Measurements from ENCODE around the gene COL5A1.

Gene COL5A1

GRCh38 chr9:134863941-134864820, 222.6 kb downstream of the COL5A1 start:
- no peak for TF ChIP-seq RAD21 (IDR thresholded peaks at IDR 0.05; ENCODE audit: low read depth)
- TF ChIP-seq NFIC (IDR thresholded peaks at IDR 0.05): no peak
- TF ChIP-seq FOXM1 (IDR thresholded peaks at IDR 0.05; ENCODE audit: borderline replicate concordance, low read depth): no peak
- TF ChIP-seq YY1 (IDR thresholded peaks at IDR 0.05; ENCODE audit: low read depth): no peak
- no peak for TF ChIP-seq TCF12 (IDR thresholded peaks at IDR 0.05; ENCODE audit: low read depth)
- no peak for TF ChIP-seq EP300 (IDR thresholded peaks at IDR 0.05; ENCODE audit: borderline replicate concordance)
- no peak for TF ChIP-seq CREB1 (IDR thresholded peaks at IDR 0.05; ENCODE audit: low read depth)
- TF ChIP-seq MAX (IDR thresholded peaks at IDR 0.05): no peak
- TF ChIP-seq TEAD4 (IDR thresholded peaks at IDR 0.05): no peak
- TF ChIP-seq, protein P1, sequence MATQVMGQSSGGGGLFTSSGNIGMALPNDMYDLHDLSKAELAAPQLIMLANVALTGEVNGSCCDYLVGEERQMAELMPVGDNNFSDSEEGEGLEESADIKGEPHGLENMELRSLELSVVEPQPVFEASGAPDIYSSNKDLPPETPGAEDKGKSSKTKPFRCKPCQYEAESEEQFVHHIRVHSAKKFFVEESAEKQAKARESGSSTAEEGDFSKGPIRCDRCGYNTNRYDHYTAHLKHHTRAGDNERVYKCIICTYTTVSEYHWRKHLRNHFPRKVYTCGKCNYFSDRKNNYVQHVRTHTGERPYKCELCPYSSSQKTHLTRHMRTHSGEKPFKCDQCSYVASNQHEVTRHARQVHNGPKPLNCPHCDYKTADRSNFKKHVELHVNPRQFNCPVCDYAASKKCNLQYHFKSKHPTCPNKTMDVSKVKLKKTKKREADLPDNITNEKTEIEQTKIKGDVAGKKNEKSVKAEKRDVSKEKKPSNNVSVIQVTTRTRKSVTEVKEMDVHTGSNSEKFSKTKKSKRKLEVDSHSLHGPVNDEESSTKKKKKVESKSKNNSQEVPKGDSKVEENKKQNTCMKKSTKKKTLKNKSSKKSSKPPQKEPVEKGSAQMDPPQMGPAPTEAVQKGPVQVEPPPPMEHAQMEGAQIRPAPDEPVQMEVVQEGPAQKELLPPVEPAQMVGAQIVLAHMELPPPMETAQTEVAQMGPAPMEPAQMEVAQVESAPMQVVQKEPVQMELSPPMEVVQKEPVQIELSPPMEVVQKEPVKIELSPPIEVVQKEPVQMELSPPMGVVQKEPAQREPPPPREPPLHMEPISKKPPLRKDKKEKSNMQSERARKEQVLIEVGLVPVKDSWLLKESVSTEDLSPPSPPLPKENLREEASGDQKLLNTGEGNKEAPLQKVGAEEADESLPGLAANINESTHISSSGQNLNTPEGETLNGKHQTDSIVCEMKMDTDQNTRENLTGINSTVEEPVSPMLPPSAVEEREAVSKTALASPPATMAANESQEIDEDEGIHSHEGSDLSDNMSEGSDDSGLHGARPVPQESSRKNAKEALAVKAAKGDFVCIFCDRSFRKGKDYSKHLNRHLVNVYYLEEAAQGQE (IDR thresholded peaks at IDR 0.05; ENCODE audit: low read depth): no peak
- TF ChIP-seq TAF1 (IDR thresholded peaks at IDR 0.05; ENCODE audit: low read depth): no peak
- no peak for TF ChIP-seq CEBPB (IDR thresholded peaks at IDR 0.05)
- TF ChIP-seq USF1 (IDR thresholded peaks at IDR 0.05): no peak
- TF ChIP-seq ZBTB7A (IDR thresholded peaks at IDR 0.05; ENCODE audit: low read depth): no peak
- no peak for TF ChIP-seq EGR1 (IDR thresholded peaks at IDR 0.05)

GRCh38 chr9:134864821-134865190, 223.2 kb downstream of the COL5A1 start:
- TF ChIP-seq TAF1 (IDR thresholded peaks at IDR 0.05; ENCODE audit: low read depth) (no peak), YY1 (IDR thresholded peaks at IDR 0.05; ENCODE audit: low read depth) (no peak), CREB1 (IDR thresholded peaks at IDR 0.05; ENCODE audit: low read depth) (no peak), NFIC (IDR thresholded peaks at IDR 0.05) (no peak), USF1 (IDR thresholded peaks at IDR 0.05) (no peak), TCF12 (IDR thresholded peaks at IDR 0.05; ENCODE audit: low read depth) (no peak), CEBPB (IDR thresholded peaks at IDR 0.05) (no peak), FOXM1 (IDR thresholded peaks at IDR 0.05; ENCODE audit: borderline replicate concordance, low read depth) (no peak), EP300 (IDR thresholded peaks at IDR 0.05; ENCODE audit: borderline replicate concordance) (no peak), EGR1 (IDR thresholded peaks at IDR 0.05) (no peak), RAD21 (IDR thresholded peaks at IDR 0.05; ENCODE audit: low read depth) (no peak), MAX (IDR thresholded peaks at IDR 0.05) (no peak), ZBTB7A (IDR thresholded peaks at IDR 0.05; ENCODE audit: low read depth) (no peak), TEAD4 (IDR thresholded peaks at IDR 0.05) (no peak)
- TF ChIP-seq, protein P1 (IDR thresholded peaks at IDR 0.05; ENCODE audit: low read depth): no peak

- TF ChIP-seq CEBPB (IDR thresholded peaks at IDR 0.05): no peak
Measured at GRCh38 chr9:134867917-134868750, 226.5 kb downstream of the COL5A1 start.

DNA sequence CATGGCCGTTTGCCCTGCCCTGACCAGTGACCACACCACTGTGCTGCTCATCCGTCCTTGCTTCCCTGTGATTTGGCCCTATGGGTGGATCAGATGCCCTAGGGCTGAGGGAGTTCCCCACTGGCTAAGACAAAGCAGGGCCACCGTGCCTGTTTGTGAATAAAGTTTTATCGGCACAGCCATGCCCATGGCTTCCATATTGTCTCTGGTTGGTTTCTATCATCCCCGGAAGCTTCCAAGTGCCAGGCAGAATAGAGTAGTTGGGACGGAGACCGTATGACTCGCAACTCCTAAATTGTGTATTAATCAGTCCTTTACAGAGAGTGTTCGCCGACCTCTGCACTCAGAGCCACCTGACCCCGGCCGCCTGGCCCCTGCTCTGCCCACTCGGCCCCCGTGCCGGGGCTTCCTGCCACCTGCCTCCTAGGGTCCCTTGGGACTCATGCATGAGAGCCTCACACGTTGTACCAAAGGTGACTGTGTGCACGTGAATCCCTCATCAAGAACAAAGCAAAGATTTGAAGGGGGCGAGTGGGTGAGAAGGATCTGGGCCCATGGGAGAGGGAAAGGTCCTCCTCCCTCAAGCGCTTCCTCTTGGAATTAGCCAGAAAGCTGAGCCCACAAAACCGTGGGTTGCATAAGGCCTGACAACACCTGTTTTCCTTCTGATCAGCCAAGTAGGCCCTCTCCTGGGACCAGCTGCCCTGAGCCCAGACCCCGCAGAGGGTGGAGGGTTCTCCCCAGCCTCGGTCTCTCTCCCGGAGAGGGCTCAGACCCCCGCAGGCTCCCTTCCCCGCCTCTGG, 227.3 kb downstream of the COL5A1 start:
- TF ChIP-seq CREB1 (IDR thresholded peaks at IDR 0.05; ENCODE audit: low read depth) (no peak), CEBPB (IDR thresholded peaks at IDR 0.05) (no peak), RAD21 (IDR thresholded peaks at IDR 0.05; ENCODE audit: low read depth) (no peak), FOXM1 (IDR thresholded peaks at IDR 0.05; ENCODE audit: borderline replicate concordance, low read depth) (no peak), ZBTB7A (IDR thresholded peaks at IDR 0.05; ENCODE audit: low read depth) (no peak), TCF12 (IDR thresholded peaks at IDR 0.05; ENCODE audit: low read depth) (no peak), TEAD4 (IDR thresholded peaks at IDR 0.05) (no peak), MAX (IDR thresholded peaks at IDR 0.05) (no peak), NFIC (IDR thresholded peaks at IDR 0.05) (no peak), TAF1 (IDR thresholded peaks at IDR 0.05; ENCODE audit: low read depth) (no peak), EP300 (IDR thresholded peaks at IDR 0.05; ENCODE audit: borderline replicate concordance) (no peak), EGR1 (IDR thresholded peaks at IDR 0.05) (no peak), USF1 (IDR thresholded peaks at IDR 0.05) (no peak), YY1 (IDR thresholded peaks at IDR 0.05; ENCODE audit: low read depth) (no peak)
- TF ChIP-seq, protein P1 (IDR thresholded peaks at IDR 0.05; ENCODE audit: low read depth): no peak

Measured in Ishikawa (cell line).